ENCODE results near the gene ILKAP.

DNA sequence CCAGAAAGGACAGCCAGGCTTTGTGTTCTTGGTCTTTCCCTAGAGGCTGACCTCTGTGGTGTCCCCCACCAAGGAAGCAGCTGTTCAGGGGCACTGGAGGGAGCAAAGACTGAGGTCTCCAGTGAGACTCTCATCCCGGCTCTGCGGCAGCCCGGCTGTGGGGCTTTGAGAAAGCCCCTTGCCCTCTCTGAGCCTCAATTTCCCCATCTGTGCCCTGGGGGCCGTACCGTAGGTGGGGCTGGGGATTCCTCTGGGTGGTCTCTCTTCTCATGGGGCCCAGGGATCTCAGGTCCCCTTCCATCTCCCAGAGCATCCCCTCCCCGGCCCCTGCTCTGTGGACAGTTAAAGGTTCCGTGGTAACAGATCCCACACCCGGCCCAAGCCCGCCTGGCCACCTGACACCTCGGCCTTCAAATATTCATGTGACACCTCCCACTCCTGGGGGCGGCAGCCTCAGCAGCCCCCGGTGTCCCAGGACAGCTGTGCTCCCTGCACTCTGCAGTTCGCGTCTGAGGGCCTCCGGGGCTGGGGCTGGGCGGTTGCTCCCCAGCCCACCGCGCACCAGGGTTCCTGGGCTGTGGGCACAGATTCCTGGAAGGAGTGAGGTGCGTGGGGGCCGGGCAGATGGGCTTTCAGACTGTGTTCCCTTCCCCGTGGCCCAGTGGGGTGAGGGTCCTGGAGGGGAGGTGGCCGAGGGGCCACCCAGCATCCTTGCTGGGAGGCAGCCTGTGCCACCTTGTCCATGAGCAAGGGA is 80.1 kb downstream of the ILKAP start:
- TF ChIP-seq POLR2A (IDR thresholded peaks at IDR 0.05) = no peak
- TF ChIP-seq, protein P1, sequence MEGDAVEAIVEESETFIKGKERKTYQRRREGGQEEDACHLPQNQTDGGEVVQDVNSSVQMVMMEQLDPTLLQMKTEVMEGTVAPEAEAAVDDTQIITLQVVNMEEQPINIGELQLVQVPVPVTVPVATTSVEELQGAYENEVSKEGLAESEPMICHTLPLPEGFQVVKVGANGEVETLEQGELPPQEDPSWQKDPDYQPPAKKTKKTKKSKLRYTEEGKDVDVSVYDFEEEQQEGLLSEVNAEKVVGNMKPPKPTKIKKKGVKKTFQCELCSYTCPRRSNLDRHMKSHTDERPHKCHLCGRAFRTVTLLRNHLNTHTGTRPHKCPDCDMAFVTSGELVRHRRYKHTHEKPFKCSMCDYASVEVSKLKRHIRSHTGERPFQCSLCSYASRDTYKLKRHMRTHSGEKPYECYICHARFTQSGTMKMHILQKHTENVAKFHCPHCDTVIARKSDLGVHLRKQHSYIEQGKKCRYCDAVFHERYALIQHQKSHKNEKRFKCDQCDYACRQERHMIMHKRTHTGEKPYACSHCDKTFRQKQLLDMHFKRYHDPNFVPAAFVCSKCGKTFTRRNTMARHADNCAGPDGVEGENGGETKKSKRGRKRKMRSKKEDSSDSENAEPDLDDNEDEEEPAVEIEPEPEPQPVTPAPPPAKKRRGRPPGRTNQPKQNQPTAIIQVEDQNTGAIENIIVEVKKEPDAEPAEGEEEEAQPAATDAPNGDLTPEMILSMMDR (IDR thresholded peaks at IDR 0.05) = no peak
